Measurements from ENCODE around the gene TEX38.
"Not testable (repeated sequence)": the region's sequence is repeated elsewhere in the genome, so short reads cannot be mapped to it uniquely, and the experiment has no call there.

The TEX38 gene

GRCh38 chr1:46659307-46659870 is 12.3 kb upstream of the TEX38 start:
- no peak for TF ChIP-seq CTCF (IDR thresholded peaks at IDR 0.05; ENCODE audit: poor library complexity, severe bottlenecking)
- H3K9me3 ChIP-seq (ENCODE audit: severe bottlenecking): no peaks in the 10 kb centered on the region
- no peak overlapping the region for H3K4me3 ChIP-seq (ENCODE audit: severe bottlenecking)
- peaks cover 69% of the 10 kb centered on the region for H3K36me3 ChIP-seq (ENCODE audit: low read depth)
- no peak for DNase-seq (ENCODE audit: low spot score)
- no peaks in the 10 kb centered on the region for H3K4me1 ChIP-seq (ENCODE audit: insufficient read depth, poor library complexity, severe bottlenecking)
- no peaks in the 10 kb centered on the region for H3K27me3 ChIP-seq (ENCODE audit: insufficient read depth, poor library complexity, severe bottlenecking)
- ATAC-seq (ENCODE audit: low read depth): no peak
- H3K27ac ChIP-seq (ENCODE audit: poor library complexity, severe bottlenecking): no peak overlapping the region

GRCh38 chr1:46660116-46660515 is 11.5 kb upstream of the TEX38 start:
- H3K9me3 ChIP-seq (ENCODE audit: severe bottlenecking); H3K27me3 ChIP-seq (ENCODE audit: insufficient read depth, poor library complexity, severe bottlenecking); ATAC-seq (ENCODE audit: low read depth); DNase-seq (ENCODE audit: low spot score); H3K4me3 ChIP-seq (ENCODE audit: severe bottlenecking); H3K4me1 ChIP-seq (ENCODE audit: insufficient read depth, poor library complexity, severe bottlenecking); H3K27ac ChIP-seq (ENCODE audit: poor library complexity, severe bottlenecking): not testable (repeated sequence)
- peaks cover 70% of the 10 kb centered on the region for H3K36me3 ChIP-seq (ENCODE audit: low read depth)

- not testable (repeated sequence) for H3K4me1 ChIP-seq (ENCODE audit: insufficient read depth, poor library complexity, severe bottlenecking); H3K27me3 ChIP-seq (ENCODE audit: insufficient read depth, poor library complexity, severe bottlenecking); DNase-seq (ENCODE audit: low spot score); H3K9me3 ChIP-seq (ENCODE audit: severe bottlenecking); H3K27ac ChIP-seq (ENCODE audit: poor library complexity, severe bottlenecking); ATAC-seq (ENCODE audit: low read depth); H3K4me3 ChIP-seq (ENCODE audit: severe bottlenecking)
- H3K36me3 ChIP-seq (ENCODE audit: low read depth): peaks cover 50% of the 10 kb centered on the region
Observed at GRCh38 chr1:46662919-46663318, 8.7 kb upstream of the TEX38 start.

GRCh38 chr1:46665983-46666382 is 5.7 kb upstream of the TEX38 start:
- Histone ChIP-seq H3K9me3 (ENCODE audit: severe bottlenecking) (no peaks in the 10 kb centered on the region), H3K27me3 (ENCODE audit: insufficient read depth, poor library complexity, severe bottlenecking) (no peaks in the 10 kb centered on the region), H3K4me1 (ENCODE audit: insufficient read depth, poor library complexity, severe bottlenecking) (peaks cover 5% of the 10 kb centered on the region), H3K36me3 (ENCODE audit: low read depth) (peaks cover 35% of the 10 kb centered on the region), H3K27ac (ENCODE audit: poor library complexity, severe bottlenecking) (no peak overlapping the region), H3K4me3 (ENCODE audit: severe bottlenecking) (no peak overlapping the region)
- DNase-seq (ENCODE audit: low spot score): no peak
- TF ChIP-seq CTCF (IDR thresholded peaks at IDR 0.05; ENCODE audit: poor library complexity, severe bottlenecking): no peak
- no peak for ATAC-seq (ENCODE audit: low read depth)

GRCh38 chr1:46667782-46668760 is 3.6 kb upstream of the TEX38 start, which contains the start of gene ATPAF1:
ATPAF1 (minus strand) TSS chr1:46668364; CDS start chr1:46668322, 42 bp downstream.
- DNase-seq (ENCODE audit: low spot score) (peak; percentile 56), ATAC-seq (ENCODE audit: low read depth) (peak; percentile 80)
- TF ChIP-seq CTCF (IDR thresholded peaks at IDR 0.05; ENCODE audit: poor library complexity, severe bottlenecking): peak; percentile 25
- Histone ChIP-seq H3K4me1 (ENCODE audit: insufficient read depth, poor library complexity, severe bottlenecking) (peaks cover 5% of the 10 kb centered on the region), H3K9me3 (ENCODE audit: severe bottlenecking) (no peaks in the 10 kb centered on the region), H3K36me3 (ENCODE audit: low read depth) (peaks cover 23% of the 10 kb centered on the region), H3K4me3 (ENCODE audit: severe bottlenecking) (peak within 1 kb of the TSS; percentile 96), H3K27me3 (ENCODE audit: insufficient read depth, poor library complexity, severe bottlenecking) (no peaks in the 10 kb centered on the region), H3K27ac (ENCODE audit: poor library complexity, severe bottlenecking) (peak within 1 kb of the TSS; percentile 19)

All from RWPE2 (cell line).